Right atrium auricular region (tissue), 2 donors: ENCODE data around the gene SLC22A23. TPM values are rescaled to one million over a fixed set of nuclear protein-coding genes. Genes with fewer than 3 reads are reported as not detected.

Source experiments
- DNase-seq: peaks from one replicate; pipeline ENCODE4 v3.0.0-alpha.2; 2019; ENCODE audit warnings: low spot score
- H3K27ac ChIP-seq, 2 donors: fragments of 200-600 bp; sonication (generic); 1 replicate in 1 of 2; 2 replicates in 1 of 2; pipeline ENCODE4 v1.5.1; 2016 to 2019
- H3K27me3 ChIP-seq, 2 donors: fragments of 200-600 bp; sonication (generic); one replicate each; pipeline versions ENCODE4 v1.5.1 to v1.6.0; 2017 to 2019
- H3K36me3 ChIP-seq: fragments of 200-600 bp; sonication (generic); one replicate; pipeline ENCODE4 v1.5.1; 2016
- H3K4me1 ChIP-seq, 2 donors: fragments of 200-600 bp; sonication (generic); one replicate each; pipeline versions ENCODE4 v1.5.1 to v1.6.0; 2017 to 2019
- H3K4me3 ChIP-seq, 2 donors: fragments of 200-600 bp; sonication (generic); 1 replicate in 1 of 2; 2 replicates in 1 of 2; pipeline ENCODE4 v1.5.1; 2017 to 2019; ENCODE audit warnings: mild to moderate bottlenecking in 1 of 2, moderate library complexity in 1 of 2
- H3K9me3 ChIP-seq, 2 donors: fragments of 200-600 bp; sonication (generic); one replicate each; pipeline ENCODE4 v1.5.1; 2019
- total RNA-seq, 2 donors: library from RNA; depleted of rRNA; stranded (reverse); fragments of >200 nt; gene quantifications; one replicate each; pipeline ENCODE4 v1.1.0, GENCODE V29; 2016
- TF ChIP-seq, protein P1 (sequence below), 2 donors: fragments of 200-600 bp; sonication (generic); IDR thresholded peaks; one replicate each; pipeline ENCODE4 v1.5.1; 2019; ENCODE audit warnings: antibody characterized with exemption in 2 of 2

Gene SLC22A23
- total RNA-seq, 2 donors from 2014 or later: 2.9 to 7.2 TPM

GRCh38 chr6:3353213-3353903, 103.5 kb downstream of the SLC22A23 start:
- Histone ChIP-seq H3K27me3 (no peaks in the 10 kb centered on the region), H3K4me3 (no peak overlapping the region), H3K36me3 (no peaks in the 10 kb centered on the region), H3K4me1 (peaks cover 0 to 31% of the 10 kb centered on the region in 2 donors), H3K27ac (no peak overlapping the region), H3K9me3 (no peaks in the 10 kb centered on the region)
- TF ChIP-seq, protein P1, sequence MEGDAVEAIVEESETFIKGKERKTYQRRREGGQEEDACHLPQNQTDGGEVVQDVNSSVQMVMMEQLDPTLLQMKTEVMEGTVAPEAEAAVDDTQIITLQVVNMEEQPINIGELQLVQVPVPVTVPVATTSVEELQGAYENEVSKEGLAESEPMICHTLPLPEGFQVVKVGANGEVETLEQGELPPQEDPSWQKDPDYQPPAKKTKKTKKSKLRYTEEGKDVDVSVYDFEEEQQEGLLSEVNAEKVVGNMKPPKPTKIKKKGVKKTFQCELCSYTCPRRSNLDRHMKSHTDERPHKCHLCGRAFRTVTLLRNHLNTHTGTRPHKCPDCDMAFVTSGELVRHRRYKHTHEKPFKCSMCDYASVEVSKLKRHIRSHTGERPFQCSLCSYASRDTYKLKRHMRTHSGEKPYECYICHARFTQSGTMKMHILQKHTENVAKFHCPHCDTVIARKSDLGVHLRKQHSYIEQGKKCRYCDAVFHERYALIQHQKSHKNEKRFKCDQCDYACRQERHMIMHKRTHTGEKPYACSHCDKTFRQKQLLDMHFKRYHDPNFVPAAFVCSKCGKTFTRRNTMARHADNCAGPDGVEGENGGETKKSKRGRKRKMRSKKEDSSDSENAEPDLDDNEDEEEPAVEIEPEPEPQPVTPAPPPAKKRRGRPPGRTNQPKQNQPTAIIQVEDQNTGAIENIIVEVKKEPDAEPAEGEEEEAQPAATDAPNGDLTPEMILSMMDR (IDR thresholded peaks at IDR 0.05): no peak
- DNase-seq: no peak

GRCh38 chr6:3352678-3353077, 104.2 kb downstream of the SLC22A23 start:
- TF ChIP-seq, protein P1 (IDR thresholded peaks at IDR 0.05): no peak
- Histone ChIP-seq H3K27ac (no peak overlapping the region), H3K36me3 (no peaks in the 10 kb centered on the region), H3K9me3 (no peaks in the 10 kb centered on the region), H3K27me3 (no peaks in the 10 kb centered on the region), H3K4me1 (peaks cover 0 to 31% of the 10 kb centered on the region in 2 donors), H3K4me3 (no peak overlapping the region)
- no peak for DNase-seq

DNA sequence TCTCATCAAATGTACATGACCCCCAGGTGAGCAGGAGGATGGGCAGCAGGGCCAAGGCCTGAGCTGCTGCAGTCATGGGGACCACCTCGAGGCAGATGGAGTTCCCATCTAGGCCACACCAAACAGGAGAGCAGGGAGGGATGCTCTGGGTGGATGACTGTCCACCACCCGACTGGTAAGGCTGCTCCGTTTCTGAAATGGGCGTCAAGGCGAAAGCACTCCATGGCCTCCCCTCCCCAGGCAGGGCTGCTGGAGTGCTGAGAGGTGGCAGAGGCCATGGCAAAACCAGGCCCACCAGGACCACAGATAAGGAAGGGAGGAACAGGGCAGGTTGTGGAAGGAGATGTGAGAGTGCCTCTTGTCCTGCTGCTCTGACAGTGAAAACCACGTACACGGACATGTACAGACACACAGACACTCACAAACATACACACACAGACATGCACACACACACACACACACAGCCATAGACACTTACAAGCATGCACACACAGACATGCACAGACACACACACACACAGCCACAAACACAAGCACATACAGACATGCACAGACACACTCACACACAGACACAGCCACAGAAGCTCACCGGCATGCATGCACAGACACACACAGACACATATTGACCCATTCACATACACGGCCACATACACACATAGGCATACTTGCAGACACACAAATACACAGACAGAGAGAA, 104.9 kb downstream of the SLC22A23 start:
- no peak overlapping the region for H3K4me3 ChIP-seq
- no peaks in the 10 kb centered on the region for H3K36me3 ChIP-seq
- no peak overlapping the region for H3K27ac ChIP-seq
- no peaks in the 10 kb centered on the region for H3K27me3 ChIP-seq
- peaks cover 0 to 27% of the 10 kb centered on the region in 2 donors for H3K4me1 ChIP-seq
- TF ChIP-seq, protein P1 (IDR thresholded peaks at IDR 0.05): no peak
- H3K9me3 ChIP-seq: no peaks in the 10 kb centered on the region
- no peak for DNase-seq

DNA sequence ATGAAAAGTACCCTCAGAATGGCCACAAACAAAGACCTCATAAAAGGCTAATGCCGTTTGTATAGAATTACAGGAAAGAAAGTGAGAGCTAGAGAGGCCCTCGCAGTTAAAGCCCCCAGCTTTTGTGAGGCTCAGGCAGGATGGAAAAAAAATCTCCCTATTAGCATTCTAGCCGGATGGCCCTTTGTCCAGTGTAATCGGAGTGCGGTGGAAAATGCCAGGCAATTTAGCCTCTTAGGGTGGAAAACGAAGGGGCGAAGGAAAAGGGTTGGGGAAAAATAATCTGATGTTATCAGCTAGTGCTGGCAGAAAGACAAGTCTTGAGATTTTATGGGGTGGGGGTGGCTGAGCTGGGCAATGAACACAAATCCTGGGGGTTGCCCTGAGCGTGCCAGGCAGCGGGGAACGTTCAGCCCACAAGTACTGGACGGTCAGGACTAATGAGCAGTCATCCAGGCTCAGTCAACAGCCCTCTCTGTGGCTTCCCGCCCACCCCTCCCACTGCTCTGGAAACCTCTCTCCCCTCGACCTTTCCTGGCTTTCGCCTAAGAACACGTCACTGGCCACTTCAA, 105.7 kb downstream of the SLC22A23 start:
- H3K27me3 ChIP-seq: no peaks in the 10 kb centered on the region
- peaks cover 0 to 19% of the 10 kb centered on the region in 2 donors for H3K4me1 ChIP-seq
- H3K4me3 ChIP-seq: no peak overlapping the region
- H3K9me3 ChIP-seq: no peaks in the 10 kb centered on the region
- H3K36me3 ChIP-seq: no peaks in the 10 kb centered on the region
- TF ChIP-seq, protein P1 (IDR thresholded peaks at IDR 0.05): no peak
- DNase-seq: no peak
- no peak overlapping the region for H3K27ac ChIP-seq

- Histone ChIP-seq H3K4me3 (no peak overlapping the region), H3K4me1 (peaks cover 0 to 13% of the 10 kb centered on the region in 2 donors), H3K36me3 (no peaks in the 10 kb centered on the region), H3K27me3 (no peaks in the 10 kb centered on the region), H3K27ac (no peak overlapping the region), H3K9me3 (no peaks in the 10 kb centered on the region)
- TF ChIP-seq, protein P1 (IDR thresholded peaks at IDR 0.05): no peak
- DNase-seq: no peak
Measured at GRCh38 chr6:3350252-3350796, 106.5 kb downstream of the SLC22A23 start.
